ENCODE data around the gene PRCP. TPM values are rescaled to one million over a fixed set of nuclear protein-coding genes. Genes with fewer than 3 reads are reported as not detected.
"Not testable (repeated sequence)": the region's sequence is repeated elsewhere in the genome, so short reads cannot be mapped to it uniquely, and the experiment has no call there.

Gene PRCP
- total RNA-seq, 2 experiments from 2014 or later = 21.8 to 29.9 TPM

DNA sequence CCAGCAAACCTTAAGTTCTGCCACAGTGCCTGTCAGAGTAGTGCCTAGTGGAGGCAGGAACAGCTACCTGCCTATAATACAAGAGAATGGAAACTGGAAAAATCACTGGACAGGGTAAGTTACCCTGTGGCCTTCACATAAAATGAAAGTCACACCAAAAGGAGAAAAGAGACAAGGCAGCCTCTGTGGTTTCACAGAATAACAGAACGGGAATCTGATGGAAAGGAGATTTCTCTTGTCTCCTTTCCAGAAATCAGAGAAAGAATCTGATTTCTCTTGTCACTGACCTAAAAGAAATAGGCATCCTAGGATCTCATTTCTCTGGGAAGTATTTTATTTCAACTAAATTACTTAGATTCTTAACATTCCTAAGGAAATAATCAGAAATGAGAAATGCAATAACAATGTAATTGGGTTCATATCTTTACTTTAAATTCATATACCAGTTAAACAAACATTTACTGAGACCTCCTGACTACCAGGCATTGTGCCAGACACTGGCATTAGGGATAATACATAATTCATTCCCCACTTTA is 41.6 kb downstream of the PRCP start:
- CTCF ChIA-PET = interaction anchor here (1.6 to 2.5 kb wide), 3 partner anchors 8 to 141 kb away, joined by 5 to 12 read pairs (median 8); no protein-coding TSS in a partner anchor
- no peak for TF ChIP-seq CTCF (IDR thresholded peaks at IDR 0.05)
- intact Hi-C loops (cut with micrococcal nuclease) = no loop called here
- H3K27me3 Mint-ChIP-seq = no peaks in the 10 kb centered on the region
- H3K36me3 Mint-ChIP-seq (ENCODE audit: low read depth) = peaks cover 6% of the 10 kb centered on the region
- POLR2A ChIA-PET = no interaction called here
- DNase-seq (no peak), ATAC-seq (no peak)
- no peak overlapping the region for H3K27ac Mint-ChIP-seq
- no peak overlapping the region for H3K4me3 Mint-ChIP-seq
- H3K9me3 Mint-ChIP-seq = no peaks in the 10 kb centered on the region
- peaks cover 13% of the 10 kb centered on the region for H3K4me1 Mint-ChIP-seq (ENCODE audit: low read depth)

DNA sequence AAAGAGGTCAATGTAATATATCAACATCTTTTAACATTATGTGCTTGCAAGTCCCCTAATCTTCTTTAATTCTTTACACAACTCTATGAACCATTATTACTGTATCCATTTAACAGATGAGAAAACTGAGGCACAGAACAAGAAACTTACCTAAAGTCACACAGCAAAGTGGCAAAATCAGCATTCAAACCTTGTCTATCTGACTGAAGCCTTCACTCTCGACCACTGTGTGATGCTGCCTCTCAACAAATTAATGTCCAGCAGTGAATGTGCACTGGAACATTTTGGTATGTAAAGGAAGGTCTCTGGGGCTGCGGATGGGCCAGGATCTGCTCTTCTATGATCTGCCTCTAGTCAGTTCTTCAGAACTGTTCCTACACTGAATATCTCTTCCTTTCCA is 42.1 kb downstream of the PRCP start:
- DNase-seq = no peak
- intact Hi-C loops (cut with micrococcal nuclease) = no loop called here
- H3K36me3 Mint-ChIP-seq (ENCODE audit: low read depth) = peaks cover 6% of the 10 kb centered on the region
- H3K4me3 Mint-ChIP-seq = no peak overlapping the region
- ATAC-seq = no peak
- no peak overlapping the region for H3K27ac Mint-ChIP-seq
- no peak for TF ChIP-seq CTCF (IDR thresholded peaks at IDR 0.05)
- no peaks in the 10 kb centered on the region for H3K9me3 Mint-ChIP-seq
- H3K4me1 Mint-ChIP-seq (ENCODE audit: low read depth) = peaks cover 8% of the 10 kb centered on the region
- ChIA-PET CTCF (interaction anchor here (1.6 to 2.5 kb wide), 3 partner anchors 9 to 141 kb away, joined by 8 to 12 read pairs (median 8); no protein-coding TSS in a partner anchor), POLR2A (no interaction called here)
- H3K27me3 Mint-ChIP-seq = no peaks in the 10 kb centered on the region

DNA sequence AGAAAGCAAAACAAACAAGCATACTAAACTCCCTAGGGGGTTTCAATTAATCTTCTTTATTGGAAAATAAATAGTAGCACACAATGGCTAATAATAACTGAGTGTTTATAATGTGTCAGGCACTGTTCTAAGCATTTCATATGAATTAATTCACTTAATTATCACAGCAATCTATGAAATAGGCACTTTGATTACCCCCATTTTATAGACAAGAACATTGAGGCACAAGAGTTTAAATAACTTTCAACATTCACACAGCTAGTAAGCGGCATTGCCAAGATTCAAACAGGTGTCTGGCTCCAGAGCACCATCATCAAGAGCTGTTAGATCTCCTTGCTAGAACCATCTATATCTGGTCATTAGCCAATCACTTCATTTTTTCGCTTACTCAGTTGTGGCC is 43.1 kb downstream of the PRCP start:
- Mint-ChIP-seq H3K27ac (no peak overlapping the region), H3K27me3 (no peaks in the 10 kb centered on the region), H3K4me3 (no peak overlapping the region), H3K36me3 (ENCODE audit: low read depth) (peaks cover 6% of the 10 kb centered on the region), H3K4me1 (ENCODE audit: low read depth) (peaks cover 3% of the 10 kb centered on the region), H3K9me3 (no peaks in the 10 kb centered on the region)
- ChIA-PET POLR2A (no interaction called here), CTCF (interaction anchor here (0.5 to 2.5 kb wide), 2 partner anchors 10 to 28 kb away, joined by 3 to 8 read pairs; no protein-coding TSS in a partner anchor)
- intact Hi-C loops (cut with micrococcal nuclease) = no loop called here
- TF ChIP-seq CTCF (IDR thresholded peaks at IDR 0.05) = no peak
- no peak for ATAC-seq
- DNase-seq = no peak

DNA sequence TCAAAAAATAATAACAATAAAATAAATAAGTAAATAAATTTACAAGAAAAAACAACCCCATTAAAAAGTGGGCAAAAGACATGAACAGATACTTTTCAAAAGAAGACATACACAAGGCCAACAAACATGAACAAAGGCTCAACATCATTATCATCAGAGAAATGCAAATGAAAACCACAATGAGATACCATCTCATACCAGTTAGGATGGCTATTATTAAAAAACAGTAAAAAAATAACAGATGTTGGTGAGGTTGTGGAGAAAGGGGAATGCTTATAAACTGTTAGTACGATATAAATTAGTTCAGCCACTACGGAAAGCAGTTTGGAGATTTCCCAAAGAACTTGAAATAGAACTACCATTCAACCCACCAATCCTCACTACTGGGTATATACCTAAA is 44.6 kb downstream of the PRCP start:
- H3K27me3 Mint-ChIP-seq = no peaks in the 10 kb centered on the region
- CTCF ChIA-PET = interaction anchor here (0.8 to 2.5 kb wide), 2 partner anchors 12 kb away, joined by 4 to 8 read pairs; no protein-coding TSS in a partner anchor
- POLR2A ChIA-PET = no interaction called here
- no peak for DNase-seq
- H3K4me1 Mint-ChIP-seq (ENCODE audit: low read depth) = peaks cover 3% of the 10 kb centered on the region
- no peak for ATAC-seq
- H3K27ac Mint-ChIP-seq = no peak overlapping the region
- no peak overlapping the region for H3K4me3 Mint-ChIP-seq
- no peaks in the 10 kb centered on the region for H3K9me3 Mint-ChIP-seq
- H3K36me3 Mint-ChIP-seq (ENCODE audit: low read depth) = peaks cover 6% of the 10 kb centered on the region
- intact Hi-C loops (cut with micrococcal nuclease) = no loop called here
- no peak for TF ChIP-seq CTCF (IDR thresholded peaks at IDR 0.05)

- POLR2A ChIA-PET; H3K36me3 Mint-ChIP-seq (ENCODE audit: low read depth); H3K9me3 Mint-ChIP-seq; DNase-seq; H3K27me3 Mint-ChIP-seq; H3K4me1 Mint-ChIP-seq (ENCODE audit: low read depth); intact Hi-C loops (cut with micrococcal nuclease); ATAC-seq; H3K27ac Mint-ChIP-seq; H3K4me3 Mint-ChIP-seq: not testable (repeated sequence)
- CTCF ChIA-PET = interaction anchor here (0.8 kb wide), 1 partner anchor 13 kb away, joined by 4 read pairs; no protein-coding TSS in a partner anchor
Measured at GRCh38 chr11:82854916-82855315, 45.3 kb downstream of the PRCP start.

Data from activated CD8-positive, alpha-beta T cell treated with anti-CD3 and anti-CD28 coated beads for 36 hours (primary cell).